OCI-LY7 (cell line): ENCODE results near the gene CLIC4.

ENCODE experiments used
- EZH2phosphoT487 ChIP-seq: fragments of 200-600 bp; sonication (generic); IDR thresholded peaks from 2 replicates; pipeline ENCODE4 v1.6.1; 2018; ENCODE audit warnings: low read depth, borderline replicate concordance, mild to moderate bottlenecking, mixed run types, antibody characterized with exemption, low read length, moderate library complexity, mixed read lengths
- TF ChIP-seq, protein P1 (sequence below): fragments of 200-600 bp; sonication (generic); conservative IDR thresholded peaks from 2 replicates; pipeline ENCODE4 v1.5.1; 2014; ENCODE audit warnings: mild to moderate bottlenecking, antibody characterized with exemption, low read length, moderate library complexity, mixed read lengths

DNA sequence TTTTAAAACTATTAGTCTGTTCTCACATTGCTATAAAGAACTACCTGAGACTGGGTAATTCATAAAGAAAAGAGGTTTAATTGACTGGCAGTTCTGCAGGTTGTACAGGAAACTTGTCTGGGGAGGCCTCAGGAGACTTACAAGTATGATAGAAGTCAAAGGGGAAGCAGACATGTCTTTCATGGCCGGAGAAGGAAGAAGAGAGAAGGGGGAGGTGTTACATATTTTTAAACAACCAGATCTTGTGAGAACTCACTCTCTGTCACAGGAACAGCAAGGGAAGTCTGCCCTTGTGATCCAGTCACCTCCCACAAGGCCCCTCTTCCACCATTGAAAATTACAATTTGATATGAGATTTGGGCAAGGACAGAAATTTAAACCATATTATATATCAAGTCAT, 55.9 kb downstream of the CLIC4 start:
- TF ChIP-seq, protein P1, sequence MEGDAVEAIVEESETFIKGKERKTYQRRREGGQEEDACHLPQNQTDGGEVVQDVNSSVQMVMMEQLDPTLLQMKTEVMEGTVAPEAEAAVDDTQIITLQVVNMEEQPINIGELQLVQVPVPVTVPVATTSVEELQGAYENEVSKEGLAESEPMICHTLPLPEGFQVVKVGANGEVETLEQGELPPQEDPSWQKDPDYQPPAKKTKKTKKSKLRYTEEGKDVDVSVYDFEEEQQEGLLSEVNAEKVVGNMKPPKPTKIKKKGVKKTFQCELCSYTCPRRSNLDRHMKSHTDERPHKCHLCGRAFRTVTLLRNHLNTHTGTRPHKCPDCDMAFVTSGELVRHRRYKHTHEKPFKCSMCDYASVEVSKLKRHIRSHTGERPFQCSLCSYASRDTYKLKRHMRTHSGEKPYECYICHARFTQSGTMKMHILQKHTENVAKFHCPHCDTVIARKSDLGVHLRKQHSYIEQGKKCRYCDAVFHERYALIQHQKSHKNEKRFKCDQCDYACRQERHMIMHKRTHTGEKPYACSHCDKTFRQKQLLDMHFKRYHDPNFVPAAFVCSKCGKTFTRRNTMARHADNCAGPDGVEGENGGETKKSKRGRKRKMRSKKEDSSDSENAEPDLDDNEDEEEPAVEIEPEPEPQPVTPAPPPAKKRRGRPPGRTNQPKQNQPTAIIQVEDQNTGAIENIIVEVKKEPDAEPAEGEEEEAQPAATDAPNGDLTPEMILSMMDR: no peak
- TF ChIP-seq EZH2phosphoT487: no peak
